GM23338 (cell line): Measurements from ENCODE around the gene LFNG. TPM values are rescaled to one million over a fixed set of nuclear protein-coding genes. Genes with fewer than 3 reads are reported as not detected.

Experiments
- ATAC-seq: fragments of 200-7000 bp; cut with Tn5 transposase; 3 replicates; pipeline ENCODE4 v1.9.1; 2020
- DNase-seq: peaks from one replicate; pipeline ENCODE4 v3.0.0-alpha.2; 2015; ENCODE audit warnings: low spot score
- H2AFZ ChIP-seq: fragments of 200-600 bp; sonication (generic); 2 replicates; pipeline ENCODE4 v1.8.0; 2016; ENCODE audit warnings: antibody characterized with exemption, mild to moderate bottlenecking, moderate library complexity
- H3F3A ChIP-seq: fragments of 200-600 bp; sonication (generic); replicated peaks from 2 replicates; pipeline ENCODE4 v1.8.0; 2017; ENCODE audit warnings: antibody characterized with exemption, mixed run types, low read depth
- H3K27ac ChIP-seq: fragments of 200-600 bp; sonication (generic); 2 replicates; pipeline ENCODE4 v1.6.1; 2016; ENCODE audit warnings: low read depth
- H3K27me3 ChIP-seq: fragments of 200-600 bp; sonication (generic); 2 replicates; pipeline ENCODE4 v1.8.0; 2016; ENCODE audit warnings: mild to moderate bottlenecking, mixed run types, moderate library complexity; ENCODE audit not compliant: insufficient read depth
- H3K36me3 ChIP-seq: fragments of 200-600 bp; sonication (generic); 2 replicates; pipeline ENCODE4 v1.8.0; 2016; ENCODE audit warnings: mild to moderate bottlenecking; ENCODE audit not compliant: insufficient read depth
- H3K4me1 ChIP-seq: fragments of 200-600 bp; sonication (generic); 2 replicates; pipeline ENCODE4 v1.8.0; 2016; ENCODE audit warnings: mild to moderate bottlenecking, moderate library complexity; ENCODE audit not compliant: insufficient read depth
- H3K4me2 ChIP-seq: fragments of 200-600 bp; sonication (generic); 2 replicates; pipeline ENCODE4 v1.7.1; 2017; ENCODE audit warnings: mixed run types
- H3K4me3 ChIP-seq: fragments of 200-600 bp; sonication (generic); 2 replicates; pipeline ENCODE4 v1.6.1; 2016; ENCODE audit warnings: mixed run types
- H3K79me2 ChIP-seq: fragments of 200-600 bp; sonication (generic); replicated peaks from 2 replicates; pipeline ENCODE4 v1.8.0; 2017; ENCODE audit warnings: mild to moderate bottlenecking; ENCODE audit not compliant: insufficient read depth
- H3K9me2 ChIP-seq: fragments of 200-600 bp; sonication (generic); 2 replicates; pipeline ENCODE4 v1.8.0; 2017; ENCODE audit not compliant: insufficient read depth
- H4K20me1 ChIP-seq: fragments of 200-600 bp; sonication (generic); replicated peaks from 2 replicates; pipeline ENCODE4 v1.8.0; 2017; ENCODE audit warnings: mild to moderate bottlenecking; ENCODE audit not compliant: insufficient read depth
- H3K27ac Mint-ChIP-seq: 2 replicates; pipeline ENCODE4 v1.8.0; 2020; ENCODE audit warnings: inconsistent platforms, mild to moderate bottlenecking, moderate library complexity, mixed read lengths
- H3K27me3 Mint-ChIP-seq: 3 replicates; pipeline ENCODE4 v1.8.0; 2022; ENCODE audit warnings: low read depth, mild to moderate bottlenecking, moderate library complexity, mixed read lengths, inconsistent platforms; ENCODE audit not compliant: insufficient read depth, poor library complexity
- H3K36me3 Mint-ChIP-seq: 3 replicates; pipeline ENCODE4 v1.8.0; 2021; ENCODE audit warnings: low read depth, mild to moderate bottlenecking, inconsistent platforms, moderate library complexity, mixed read lengths
- H3K4me1 Mint-ChIP-seq: 3 replicates; pipeline ENCODE4 v1.8.0; 2020; ENCODE audit warnings: mild to moderate bottlenecking, inconsistent platforms, mixed read lengths
- H3K4me3 Mint-ChIP-seq: 3 replicates; pipeline ENCODE4 v1.8.0; 2021; ENCODE audit warnings: moderate library complexity, mild to moderate bottlenecking, inconsistent platforms, mixed read lengths
- H3K9me3 Mint-ChIP-seq: 3 replicates; pipeline ENCODE4 v1.8.0; 2020; ENCODE audit warnings: moderate library complexity, mild to moderate bottlenecking, inconsistent platforms, mixed read lengths
- CREB1 ChIP-seq: fragments of 250-450 bp; sonication (Bioruptor Pico); IDR thresholded peaks from 2 replicates; pipeline ENCODE4 v1.5.0; 2020; ENCODE audit warnings: low read depth, mild to moderate bottlenecking, moderate library complexity
- EZH2 ChIP-seq: fragments of 200-600 bp; sonication (generic); IDR thresholded peaks from one replicate; pipeline ENCODE4 v1.8.0; 2017; ENCODE audit warnings: antibody characterized with exemption, mild to moderate bottlenecking, low read depth; ENCODE audit not compliant: unreplicated experiment
- EZH2phosphoT487 ChIP-seq: fragments of 200-600 bp; sonication (generic); IDR thresholded peaks from one replicate; pipeline ENCODE4 v1.8.1; 2018; ENCODE audit warnings: antibody characterized with exemption; ENCODE audit not compliant: unreplicated experiment
- NANOG ChIP-seq: IDR thresholded peaks from 2 replicates; pipeline ENCODE4 v1.6.1; 2016; ENCODE audit warnings: antibody characterized with exemption, borderline replicate concordance
- STAT1 ChIP-seq: IDR thresholded peaks from one replicate; pipeline ENCODE4 v1.6.1; 2016; ENCODE audit warnings: antibody characterized with exemption; ENCODE audit not compliant: unreplicated experiment
- ZNF114 ChIP-seq: fragments of 250-450 bp; sonication (Bioruptor Pico); IDR thresholded peaks from 2 replicates; pipeline ENCODE4 v1.5.0; 2020; ENCODE audit warnings: mild to moderate bottlenecking, moderate library complexity
- polyA plus RNA-seq: library from polyadenylated mRNA; unstranded; fragments of >200 nt; fragmentation: Nextera tagmentation; extraction: Ambion mirVana; gene quantifications from 2 replicates; pipeline ENCODE4 v1.2.1, GENCODE V29; 2016
- total RNA-seq: library from RNA; depleted of rRNA; stranded (reverse); fragments of >200 nt; shearing (Covaris generic); gene quantifications from 2 replicates; pipeline ENCODE4 v1.2.3, GENCODE V29; 2014
- TF ChIP-seq, protein P1 (sequence below): IDR thresholded peaks from one replicate; pipeline ENCODE4 v1.6.1; 2018; ENCODE audit warnings: antibody characterized with exemption; ENCODE audit not compliant: unreplicated experiment
- TF ChIP-seq, protein P2 (sequence below): IDR thresholded peaks from 2 replicates; pipeline ENCODE4 v1.6.1; 2016; ENCODE audit warnings: antibody characterized with exemption
- TF ChIP-seq, protein P3 (sequence below), 2 experiments: fragments of 200-600 bp in 1 of 2; sonication (generic) in 1 of 2; conservative IDR thresholded peaks; 2 replicates each; pipeline versions ENCODE4 v1.5.1 to v1.6.1; 2016 to 2017; ENCODE audit warnings: antibody characterized with exemption in 2 of 2, low read depth in 2 of 2, mild to moderate bottlenecking in 2 of 2, moderate library complexity in 1 of 2

The LFNG gene
- total and polyA plus RNA-seq, 2 experiments from 2014 or later = 1.7 to 35.4 TPM

DNA sequence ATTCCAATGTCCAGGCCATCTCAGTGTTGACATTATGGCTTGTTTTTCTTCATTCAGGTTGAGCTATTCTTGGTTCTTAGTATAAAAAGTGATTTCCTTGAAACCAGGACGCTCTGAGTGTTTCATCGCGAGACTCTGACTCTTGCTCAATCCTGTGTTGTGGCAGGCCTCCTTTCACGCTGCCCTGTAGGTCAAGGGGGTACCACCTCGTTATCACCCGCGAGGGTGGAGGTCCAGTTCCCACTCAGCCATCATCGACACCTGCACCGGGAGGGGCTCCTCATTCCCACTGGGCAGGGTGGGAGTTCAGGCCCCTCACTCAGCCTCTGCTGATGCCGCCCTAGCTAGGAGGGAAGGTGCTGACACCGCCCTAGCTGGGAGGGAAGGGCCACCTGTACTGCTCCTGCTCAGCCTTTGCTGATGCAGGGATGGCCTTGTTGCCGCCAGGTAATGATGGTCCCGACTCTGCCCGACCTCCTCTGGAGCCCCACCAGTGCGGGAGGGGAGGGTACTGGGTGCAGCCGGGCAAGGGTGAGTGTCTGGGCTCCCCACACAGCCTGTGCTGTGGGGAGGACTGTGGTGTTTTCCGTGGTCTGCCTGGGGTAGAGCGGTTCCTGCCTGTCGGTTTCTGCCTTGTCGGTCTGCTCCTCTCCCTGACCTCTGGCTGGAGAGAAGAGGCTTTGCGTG lies 55.6 kb downstream of the LFNG start:
- ATAC-seq = no peak; the same call in 2 of the 3 replicates
- no peak for DNase-seq
- H3K79me2 ChIP-seq = no peaks in the 10 kb centered on the region
- no peaks in the 10 kb centered on the region for H3K27me3 ChIP-seq
- H3K36me3 ChIP-seq = no peaks in the 10 kb centered on the region
- H3F3A ChIP-seq = 0 out of 2 replicates have a peak, but pooled peaks cover 2% of the 10 kb centered on the region
- no peak for TF ChIP-seq ZNF114 (CRISPR knock-in tag)
- TF ChIP-seq STAT1 = no peak
- TF ChIP-seq CREB1 (CRISPR knock-in tag) = no peak
- no peak for TF ChIP-seq EZH2phosphoT487
- TF ChIP-seq, protein P1, sequence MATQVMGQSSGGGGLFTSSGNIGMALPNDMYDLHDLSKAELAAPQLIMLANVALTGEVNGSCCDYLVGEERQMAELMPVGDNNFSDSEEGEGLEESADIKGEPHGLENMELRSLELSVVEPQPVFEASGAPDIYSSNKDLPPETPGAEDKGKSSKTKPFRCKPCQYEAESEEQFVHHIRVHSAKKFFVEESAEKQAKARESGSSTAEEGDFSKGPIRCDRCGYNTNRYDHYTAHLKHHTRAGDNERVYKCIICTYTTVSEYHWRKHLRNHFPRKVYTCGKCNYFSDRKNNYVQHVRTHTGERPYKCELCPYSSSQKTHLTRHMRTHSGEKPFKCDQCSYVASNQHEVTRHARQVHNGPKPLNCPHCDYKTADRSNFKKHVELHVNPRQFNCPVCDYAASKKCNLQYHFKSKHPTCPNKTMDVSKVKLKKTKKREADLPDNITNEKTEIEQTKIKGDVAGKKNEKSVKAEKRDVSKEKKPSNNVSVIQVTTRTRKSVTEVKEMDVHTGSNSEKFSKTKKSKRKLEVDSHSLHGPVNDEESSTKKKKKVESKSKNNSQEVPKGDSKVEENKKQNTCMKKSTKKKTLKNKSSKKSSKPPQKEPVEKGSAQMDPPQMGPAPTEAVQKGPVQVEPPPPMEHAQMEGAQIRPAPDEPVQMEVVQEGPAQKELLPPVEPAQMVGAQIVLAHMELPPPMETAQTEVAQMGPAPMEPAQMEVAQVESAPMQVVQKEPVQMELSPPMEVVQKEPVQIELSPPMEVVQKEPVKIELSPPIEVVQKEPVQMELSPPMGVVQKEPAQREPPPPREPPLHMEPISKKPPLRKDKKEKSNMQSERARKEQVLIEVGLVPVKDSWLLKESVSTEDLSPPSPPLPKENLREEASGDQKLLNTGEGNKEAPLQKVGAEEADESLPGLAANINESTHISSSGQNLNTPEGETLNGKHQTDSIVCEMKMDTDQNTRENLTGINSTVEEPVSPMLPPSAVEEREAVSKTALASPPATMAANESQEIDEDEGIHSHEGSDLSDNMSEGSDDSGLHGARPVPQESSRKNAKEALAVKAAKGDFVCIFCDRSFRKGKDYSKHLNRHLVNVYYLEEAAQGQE = no peak
- no peak for TF ChIP-seq NANOG
- no peak for TF ChIP-seq EZH2
- TF ChIP-seq, protein P2, sequence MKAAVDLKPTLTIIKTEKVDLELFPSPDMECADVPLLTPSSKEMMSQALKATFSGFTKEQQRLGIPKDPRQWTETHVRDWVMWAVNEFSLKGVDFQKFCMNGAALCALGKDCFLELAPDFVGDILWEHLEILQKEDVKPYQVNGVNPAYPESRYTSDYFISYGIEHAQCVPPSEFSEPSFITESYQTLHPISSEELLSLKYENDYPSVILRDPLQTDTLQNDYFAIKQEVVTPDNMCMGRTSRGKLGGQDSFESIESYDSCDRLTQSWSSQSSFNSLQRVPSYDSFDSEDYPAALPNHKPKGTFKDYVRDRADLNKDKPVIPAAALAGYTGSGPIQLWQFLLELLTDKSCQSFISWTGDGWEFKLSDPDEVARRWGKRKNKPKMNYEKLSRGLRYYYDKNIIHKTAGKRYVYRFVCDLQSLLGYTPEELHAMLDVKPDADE = no peak
- TF ChIP-seq, protein P3, sequence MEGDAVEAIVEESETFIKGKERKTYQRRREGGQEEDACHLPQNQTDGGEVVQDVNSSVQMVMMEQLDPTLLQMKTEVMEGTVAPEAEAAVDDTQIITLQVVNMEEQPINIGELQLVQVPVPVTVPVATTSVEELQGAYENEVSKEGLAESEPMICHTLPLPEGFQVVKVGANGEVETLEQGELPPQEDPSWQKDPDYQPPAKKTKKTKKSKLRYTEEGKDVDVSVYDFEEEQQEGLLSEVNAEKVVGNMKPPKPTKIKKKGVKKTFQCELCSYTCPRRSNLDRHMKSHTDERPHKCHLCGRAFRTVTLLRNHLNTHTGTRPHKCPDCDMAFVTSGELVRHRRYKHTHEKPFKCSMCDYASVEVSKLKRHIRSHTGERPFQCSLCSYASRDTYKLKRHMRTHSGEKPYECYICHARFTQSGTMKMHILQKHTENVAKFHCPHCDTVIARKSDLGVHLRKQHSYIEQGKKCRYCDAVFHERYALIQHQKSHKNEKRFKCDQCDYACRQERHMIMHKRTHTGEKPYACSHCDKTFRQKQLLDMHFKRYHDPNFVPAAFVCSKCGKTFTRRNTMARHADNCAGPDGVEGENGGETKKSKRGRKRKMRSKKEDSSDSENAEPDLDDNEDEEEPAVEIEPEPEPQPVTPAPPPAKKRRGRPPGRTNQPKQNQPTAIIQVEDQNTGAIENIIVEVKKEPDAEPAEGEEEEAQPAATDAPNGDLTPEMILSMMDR (conservative IDR thresholded peaks at IDR 0.05; ENCODE audit: low read depth in 2 of 2) = no peak
- no peaks in the 10 kb centered on the region for H3K4me1 ChIP-seq
- H3K27me3 Mint-ChIP-seq = peaks cover 11% of the 10 kb centered on the region
- no peaks in the 10 kb centered on the region for H3K9me2 ChIP-seq
- no peak overlapping the region for H2AFZ ChIP-seq
- no peaks in the 10 kb centered on the region; the same call in 2 of the 3 replicates for H3K36me3 Mint-ChIP-seq
- H3K9me3 Mint-ChIP-seq = no peaks in the 10 kb centered on the region
- no peak overlapping the region for H3K27ac Mint-ChIP-seq
- H3K4me3 ChIP-seq = no peak overlapping the region
- H3K4me1 Mint-ChIP-seq = no peaks in the 10 kb centered on the region
- no peak overlapping the region for H3K4me3 Mint-ChIP-seq
- no peaks in the 10 kb centered on the region for H4K20me1 ChIP-seq
- H3K27ac ChIP-seq = peak overlapping the region; percentile 39; the same call in 1 of the 2 replicates
- H3K4me2 ChIP-seq = no peak overlapping the region
